BJ (cell line): Measurements from ENCODE around the gene TRAPPC2L. TPM values are rescaled to one million over a fixed set of nuclear protein-coding genes. Genes with fewer than 3 reads are reported as not detected.
"Not testable (repeated sequence)": the region's sequence is repeated elsewhere in the genome, so short reads cannot be mapped to it uniquely, and the experiment has no call there.

Source experiments
- CTCF ChIA-PET: fragments of 350-600 bp; formaldehyde crosslinking; extraction: SDS; loops from one replicate; lab custom pipeline; 2021; ENCODE audit warnings: antibody characterized with exemption, inconsistent platforms; lab: Yijun Ruan, JAX
- POLR2A ChIA-PET: fragments of 300-600 bp; sonication (Branson Sonifier 250); formaldehyde crosslinking; extraction: SDS; loops from one replicate; lab custom pipeline; 2021; ENCODE audit warnings: antibody characterized with exemption; lab: Charles Lee
- DNase-seq: peaks from one replicate; pipeline ENCODE4 v3.0.0-alpha.2; 2011; ENCODE audit warnings: low read depth
- H3K27me3 ChIP-seq: 2 replicates; pipeline ENCODE4 v1.6.0; 2011; ENCODE audit warnings: low read length; ENCODE audit not compliant: control insufficient read depth, insufficient read depth
- H3K36me3 ChIP-seq: 2 replicates; pipeline ENCODE4 v1.5.1; 2011; ENCODE audit warnings: low read length; ENCODE audit not compliant: control insufficient read depth, insufficient read depth
- H3K4me3 ChIP-seq: 2 replicates; pipeline ENCODE4 v1.5.1; 2011; ENCODE audit warnings: low read depth, mild to moderate bottlenecking, control low read depth, low read length
- CTCF ChIP-seq: IDR thresholded peaks from 2 replicates; pipeline ENCODE4 v1.5.1; 2011; ENCODE audit warnings: low read depth, mild to moderate bottlenecking, control low read depth, inconsistent platforms, low read length, moderate library complexity; ENCODE audit not compliant: insufficient read depth
- polyA plus RNA-seq: library from polyadenylated mRNA; depleted of rRNA; stranded (reverse); fragments of >200 nt; gene quantifications from 2 replicates; pipeline ENCODE4 v1.2.3, GENCODE V29; 2011

TRAPPC2L gene
- polyA plus RNA-seq, 1 experiment: 84.8 TPM

- no peaks in the 10 kb centered on the region for H3K27me3 ChIP-seq
- POLR2A ChIA-PET: no interaction called here
- CTCF ChIA-PET: interaction anchor here (1.3 to 1.5 kb wide), 2 partner anchors 8 to 348 kb away, joined by 3 read pairs; no protein-coding TSS in a partner anchor
- no peak for TF ChIP-seq CTCF
- H3K36me3 ChIP-seq: peaks cover 5% of the 10 kb centered on the region
- DNase-seq: no peak
- H3K4me3 ChIP-seq: no peak overlapping the region
Measured at GRCh38 chr16:88819126-88819525, 37.8 kb upstream of the TRAPPC2L start.

- DNase-seq: no peak
- Histone ChIP-seq H3K36me3 (peaks cover 10% of the 10 kb centered on the region), H3K4me3 (no peak overlapping the region), H3K27me3 (no peaks in the 10 kb centered on the region)
- CTCF ChIA-PET: interaction anchor here (0.7 to 1.5 kb wide), 2 partner anchors 8 to 9 kb away, joined by 3 read pairs; partner anchors contain the start of gene APRT
- POLR2A ChIA-PET: no interaction called here
- TF ChIP-seq CTCF: no peak
Measured at GRCh38 chr16:88820385-88821025, 36.4 kb upstream of the TRAPPC2L start.

GRCh38 chr16:88821168-88821850 lies 35.6 kb upstream of the TRAPPC2L start:
- Histone ChIP-seq H3K4me3 (no peak overlapping the region), H3K36me3 (peaks cover 10% of the 10 kb centered on the region), H3K27me3 (no peaks in the 10 kb centered on the region)
- CTCF ChIA-PET: interaction anchor here (0.7 to 1.5 kb wide), 2 partner anchors 8 to 10 kb away, joined by 3 read pairs; partner anchors contain the start of gene APRT
- DNase-seq: no peak
- POLR2A ChIA-PET: no interaction called here
- no peak for TF ChIP-seq CTCF

- no peaks in the 10 kb centered on the region for H3K27me3 ChIP-seq
- DNase-seq: no peak
- TF ChIP-seq CTCF: no peak
- POLR2A ChIA-PET: no interaction called here
- H3K36me3 ChIP-seq: peaks cover 10% of the 10 kb centered on the region
- CTCF ChIA-PET: no interaction called here
- no peak overlapping the region for H3K4me3 ChIP-seq
Measured at GRCh38 chr16:88822281-88823040, 34.5 kb upstream of the TRAPPC2L start.

- H3K27me3 ChIP-seq, H3K4me3 ChIP-seq, POLR2A ChIA-PET, DNase-seq, CTCF ChIA-PET: not testable (repeated sequence)
- H3K36me3 ChIP-seq: peaks cover 10% of the 10 kb centered on the region
Measured at GRCh38 chr16:88823646-88824045, 33.3 kb upstream of the TRAPPC2L start.
